Measurements from ENCODE around the gene PP2D1. TPM values are rescaled to one million over a fixed set of nuclear protein-coding genes. Genes with fewer than 3 reads are reported as not detected.
"Not testable (repeated sequence)": the region's sequence is repeated elsewhere in the genome, so short reads cannot be mapped to it uniquely, and the experiment has no call there.

PP2D1 gene
- total RNA-seq, 2 experiments from 2014 or later, result not detected

DNA sequence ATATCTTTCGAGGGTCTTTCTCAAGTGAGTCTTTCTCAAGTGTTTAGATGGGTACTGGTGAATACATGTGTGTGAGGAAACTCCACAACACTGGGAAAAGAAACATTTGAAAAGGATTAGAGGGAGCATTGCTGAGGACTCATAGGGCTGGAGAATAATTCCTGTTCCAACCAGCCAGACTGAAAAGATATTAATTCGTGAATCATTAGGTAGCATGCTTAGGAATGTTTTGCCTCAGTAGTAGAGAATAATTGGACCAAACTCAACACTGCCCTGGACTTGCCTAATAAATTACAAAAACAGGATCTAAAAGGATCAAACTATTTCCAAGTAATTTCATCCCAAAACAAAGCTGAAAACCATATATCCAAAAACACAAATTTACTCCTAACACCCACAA lies 17.3 kb downstream of the PP2D1 start:
- Mint-ChIP-seq H3K36me3 (ENCODE audit: low read depth) (no peaks in the 10 kb centered on the region), H3K27ac (no peak overlapping the region), H3K4me1 (ENCODE audit: low read depth) (no peaks in the 10 kb centered on the region), H3K9me3 (no peaks in the 10 kb centered on the region), H3K27me3 (no peaks in the 10 kb centered on the region), H3K4me3 (no peak overlapping the region)
- CTCF ChIA-PET, result no interaction called here
- DNase-seq, result no peak
- ATAC-seq, result no peak
- POLR2A ChIA-PET, result no interaction called here
- TF ChIP-seq, protein P1, sequence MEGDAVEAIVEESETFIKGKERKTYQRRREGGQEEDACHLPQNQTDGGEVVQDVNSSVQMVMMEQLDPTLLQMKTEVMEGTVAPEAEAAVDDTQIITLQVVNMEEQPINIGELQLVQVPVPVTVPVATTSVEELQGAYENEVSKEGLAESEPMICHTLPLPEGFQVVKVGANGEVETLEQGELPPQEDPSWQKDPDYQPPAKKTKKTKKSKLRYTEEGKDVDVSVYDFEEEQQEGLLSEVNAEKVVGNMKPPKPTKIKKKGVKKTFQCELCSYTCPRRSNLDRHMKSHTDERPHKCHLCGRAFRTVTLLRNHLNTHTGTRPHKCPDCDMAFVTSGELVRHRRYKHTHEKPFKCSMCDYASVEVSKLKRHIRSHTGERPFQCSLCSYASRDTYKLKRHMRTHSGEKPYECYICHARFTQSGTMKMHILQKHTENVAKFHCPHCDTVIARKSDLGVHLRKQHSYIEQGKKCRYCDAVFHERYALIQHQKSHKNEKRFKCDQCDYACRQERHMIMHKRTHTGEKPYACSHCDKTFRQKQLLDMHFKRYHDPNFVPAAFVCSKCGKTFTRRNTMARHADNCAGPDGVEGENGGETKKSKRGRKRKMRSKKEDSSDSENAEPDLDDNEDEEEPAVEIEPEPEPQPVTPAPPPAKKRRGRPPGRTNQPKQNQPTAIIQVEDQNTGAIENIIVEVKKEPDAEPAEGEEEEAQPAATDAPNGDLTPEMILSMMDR (IDR thresholded peaks at IDR 0.05), result no peak
- intact Hi-C loops (cut with micrococcal nuclease), result no loop called here

DNA sequence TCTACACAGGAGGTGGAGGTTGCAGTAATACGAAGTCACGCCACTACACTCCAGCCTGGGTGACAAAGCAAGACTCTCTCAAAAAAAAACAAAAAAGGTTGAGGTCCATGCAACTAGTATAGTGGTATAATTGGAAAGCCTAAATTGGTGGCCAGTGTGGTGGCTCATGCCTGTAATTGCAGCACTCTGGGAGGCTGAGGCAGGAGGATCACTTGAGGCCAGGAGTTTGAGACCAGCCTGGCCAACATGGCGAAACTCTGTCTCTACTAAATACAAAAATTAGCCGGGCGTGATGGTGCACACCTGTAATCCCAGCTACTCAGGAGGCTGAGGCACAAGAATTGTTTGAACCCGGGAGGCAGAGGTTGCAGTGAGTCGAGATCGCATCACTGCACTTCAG lies 23.2 kb downstream of the PP2D1 start:
- ATAC-seq; CTCF ChIA-PET; H3K4me1 Mint-ChIP-seq (ENCODE audit: low read depth); H3K9me3 Mint-ChIP-seq; intact Hi-C loops (cut with micrococcal nuclease); DNase-seq; H3K27ac Mint-ChIP-seq; H3K27me3 Mint-ChIP-seq; POLR2A ChIA-PET; H3K4me3 Mint-ChIP-seq: not testable (repeated sequence)
- H3K36me3 Mint-ChIP-seq (ENCODE audit: low read depth), result peaks cover 22% of the 10 kb centered on the region

DNA sequence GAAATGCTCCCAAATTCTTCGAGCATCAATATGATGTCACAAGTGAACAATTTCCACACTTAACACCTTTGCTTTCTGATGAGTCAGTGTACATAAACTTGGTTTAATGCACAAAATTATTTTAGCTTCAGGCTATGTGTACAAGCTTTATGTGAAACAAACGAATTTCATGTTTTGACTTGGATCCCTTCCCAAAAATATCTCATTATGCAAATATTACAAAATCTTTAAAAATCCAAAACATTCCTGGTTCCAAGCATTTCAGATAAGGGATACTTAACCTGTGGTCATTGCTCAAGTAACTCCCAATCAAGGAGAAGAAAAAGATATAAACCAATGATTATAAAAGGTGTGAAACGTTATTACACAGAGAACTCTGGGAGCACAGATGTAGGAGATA lies 40.0 kb downstream of the PP2D1 start:
- DNase-seq (no peak), ATAC-seq (no peak)
- Mint-ChIP-seq H3K9me3 (no peaks in the 10 kb centered on the region), H3K36me3 (ENCODE audit: low read depth) (peaks cover 24% of the 10 kb centered on the region), H3K4me1 (ENCODE audit: low read depth) (peaks cover 20% of the 10 kb centered on the region), H3K4me3 (no peak overlapping the region), H3K27me3 (no peaks in the 10 kb centered on the region), H3K27ac (no peak overlapping the region)
- ChIA-PET POLR2A (no interaction called here), CTCF (interaction anchor here (0.7 kb wide), 1 partner anchor 148 kb away, joined by 3 read pairs; no protein-coding TSS in a partner anchor)
- intact Hi-C loops (cut with micrococcal nuclease), result no loop called here
- TF ChIP-seq, protein P1 (IDR thresholded peaks at IDR 0.05), result no peak

DNA sequence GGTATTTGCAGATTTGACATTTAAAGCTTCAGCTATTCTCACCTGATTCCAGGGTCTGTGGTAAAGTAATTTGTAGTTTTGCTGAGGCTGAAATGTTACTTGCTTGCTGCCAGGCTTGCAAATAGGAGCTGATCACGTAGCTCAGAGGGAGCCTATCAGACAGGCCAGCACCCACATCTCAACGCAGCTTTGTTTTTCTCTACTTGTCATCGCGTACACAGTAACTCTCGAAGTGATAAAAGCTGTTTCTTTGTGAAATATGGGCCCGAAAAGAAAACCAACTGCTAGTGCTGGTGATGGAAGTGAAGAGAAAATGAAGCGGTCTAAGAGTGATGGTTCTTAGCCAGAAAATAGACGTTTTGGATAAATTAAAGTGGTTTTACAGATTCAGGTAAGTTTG lies 41.7 kb downstream of the PP2D1 start:
- TF ChIP-seq, protein P1 (IDR thresholded peaks at IDR 0.05), result no peak
- intact Hi-C loops (cut with micrococcal nuclease), result no loop called here
- CTCF ChIA-PET, result interaction anchor here (1.4 kb wide), 1 partner anchor 12 kb away, joined by 3 read pairs; no protein-coding TSS in a partner anchor
- Mint-ChIP-seq H3K4me3 (no peak overlapping the region), H3K36me3 (ENCODE audit: low read depth) (peaks cover 20% of the 10 kb centered on the region), H3K27me3 (no peaks in the 10 kb centered on the region), H3K4me1 (ENCODE audit: low read depth) (peaks cover 35% of the 10 kb centered on the region), H3K9me3 (no peaks in the 10 kb centered on the region), H3K27ac (no peak overlapping the region)
- ATAC-seq (no peak), DNase-seq (no peak)
- POLR2A ChIA-PET, result no interaction called here

DNA sequence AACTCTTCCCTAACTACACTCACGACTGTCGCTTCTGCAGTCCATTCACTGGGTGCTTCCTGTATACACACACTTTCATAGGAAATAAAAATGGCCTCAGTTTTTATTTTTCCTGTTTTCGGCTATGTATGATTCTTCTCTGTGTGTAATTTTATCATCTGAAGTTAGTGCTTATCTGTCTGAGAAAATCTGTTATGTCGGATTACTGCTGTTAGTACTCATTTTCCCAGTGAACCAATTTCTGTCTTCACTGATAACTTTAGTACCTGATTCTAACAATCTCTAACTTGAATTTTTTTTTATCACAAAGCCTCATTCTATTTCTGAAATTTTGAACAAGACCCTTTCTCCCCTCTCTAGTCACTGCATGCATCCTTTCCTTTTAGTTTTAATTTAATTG lies 44.3 kb downstream of the PP2D1 start:
- ChIA-PET POLR2A (no interaction called here), CTCF (no interaction called here)
- TF ChIP-seq, protein P1 (IDR thresholded peaks at IDR 0.05), result no peak
- no peak overlapping the region for H3K4me3 Mint-ChIP-seq
- intact Hi-C loops (cut with micrococcal nuclease), result no loop called here
- H3K9me3 Mint-ChIP-seq, result no peaks in the 10 kb centered on the region
- no peak for DNase-seq
- H3K27ac Mint-ChIP-seq, result no peak overlapping the region
- peaks cover 37% of the 10 kb centered on the region for H3K4me1 Mint-ChIP-seq (ENCODE audit: low read depth)
- no peaks in the 10 kb centered on the region for H3K27me3 Mint-ChIP-seq
- H3K36me3 Mint-ChIP-seq (ENCODE audit: low read depth), result peaks cover 17% of the 10 kb centered on the region
- ATAC-seq, result no peak

DNA sequence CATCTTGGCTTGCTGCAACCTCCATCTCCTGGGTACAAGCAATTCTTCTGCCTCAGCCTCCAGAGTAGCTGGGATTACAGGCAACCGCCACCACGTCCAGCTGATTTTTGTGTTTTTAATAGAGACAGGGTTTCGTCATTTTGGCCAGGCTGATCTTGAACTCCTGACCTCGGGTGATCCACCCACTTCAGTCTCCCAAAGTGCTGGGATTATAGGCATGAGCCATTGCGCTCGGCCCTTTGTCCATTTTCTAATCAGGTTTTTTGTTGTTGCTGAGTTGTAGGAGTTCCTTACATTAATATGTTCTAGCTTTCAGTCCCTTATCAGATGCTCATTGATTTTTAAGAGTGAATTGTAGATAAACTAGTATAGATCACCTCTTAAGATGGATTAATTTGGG lies 44.9 kb downstream of the PP2D1 start:
- ChIA-PET CTCF (no interaction called here), POLR2A (no interaction called here)
- no peaks in the 10 kb centered on the region for H3K27me3 Mint-ChIP-seq
- DNase-seq (no peak), ATAC-seq (no peak)
- intact Hi-C loops (cut with micrococcal nuclease), result no loop called here
- peaks cover 20% of the 10 kb centered on the region for H3K36me3 Mint-ChIP-seq (ENCODE audit: low read depth)
- TF ChIP-seq, protein P1 (IDR thresholded peaks at IDR 0.05), result no peak
- H3K4me3 Mint-ChIP-seq, result no peak overlapping the region
- H3K27ac Mint-ChIP-seq, result no peak overlapping the region
- peaks cover 37% of the 10 kb centered on the region for H3K4me1 Mint-ChIP-seq (ENCODE audit: low read depth)
- no peaks in the 10 kb centered on the region for H3K9me3 Mint-ChIP-seq

Measured in activated CD8-positive, alpha-beta T cell treated with anti-CD3 and anti-CD28 coated beads for 36 hours (primary cell).